H1 (cell line): Measurements from ENCODE around the gene FMNL1. TPM values are rescaled to one million over a fixed set of nuclear protein-coding genes. Genes with fewer than 3 reads are reported as not detected.

Experiments used
- CTCF ChIA-PET: fragments of 300-600 bp; sonication (Branson Sonifier 250); formaldehyde crosslinking; loops from one replicate; lab custom pipeline; 2021; ENCODE audit not compliant: partially characterized antibody; lab: Charles Lee
- POLR2A ChIA-PET: fragments of 300-600 bp; sonication (Branson Sonifier 250); formaldehyde crosslinking; loops from one replicate; lab custom pipeline; 2021; ENCODE audit warnings: inconsistent platforms; ENCODE audit not compliant: partially characterized antibody; lab: Charles Lee
- DNase-seq, 2 experiments: peaks; one replicate each; pipeline versions ENCODE4 v3.0.0 to v3.0.0-alpha.2; 2010 to 2022; ENCODE audit warnings: low spot score in 2 of 2, low read depth in 1 of 2, mixed read lengths in 1 of 2
- FAIRE-seq: peaks from 2 replicates; lab custom pipeline; 2011; peaks lifted over from hg19 to GRCh38; lab: Jason Lieb, UNC
- H2AFZ ChIP-seq: 2 replicates; pipeline ENCODE4 v1.8.1; 2012; ENCODE audit warnings: low read length, inconsistent platforms
- H2AK5ac ChIP-seq: 2 replicates; pipeline ENCODE4 v1.6.1; 2013; ENCODE audit warnings: low read depth, low read length
- H2BK120ac ChIP-seq: replicated peaks from 2 replicates; pipeline ENCODE3; 2013; ENCODE audit warnings: low read depth, low read length, inconsistent platforms
- H2BK12ac ChIP-seq: 2 replicates; pipeline ENCODE4 v1.6.1; 2013; ENCODE audit warnings: low read depth, low read length
- H2BK15ac ChIP-seq: 2 replicates; pipeline ENCODE4 v1.6.1; 2013; ENCODE audit warnings: low read length
- H2BK20ac ChIP-seq: 2 replicates; pipeline ENCODE4 v1.6.1; 2013; ENCODE audit warnings: low read length
- H2BK5ac ChIP-seq: 2 replicates; pipeline ENCODE4 v1.6.1; 2013; ENCODE audit warnings: low read depth, low read length
- H3K14ac ChIP-seq: 2 replicates; pipeline ENCODE4 v1.6.1; 2013; ENCODE audit warnings: inconsistent platforms; ENCODE audit not compliant: insufficient read length
- H3K18ac ChIP-seq: 2 replicates; pipeline ENCODE4 v1.6.1; 2013; ENCODE audit warnings: low read length; ENCODE audit errors: extremely low read depth
- H3K23ac ChIP-seq: 2 replicates; pipeline ENCODE4 v1.6.1; 2013; ENCODE audit warnings: inconsistent platforms; ENCODE audit not compliant: insufficient read length
- H3K23me2 ChIP-seq: 2 replicates; pipeline ENCODE4 v1.6.1; 2013; ENCODE audit warnings: low read depth, low read length
- H3K27ac ChIP-seq: 2 replicates; pipeline ENCODE4 v1.6.1; 2011; ENCODE audit warnings: low read depth, low read length, inconsistent platforms
- H3K27me3 ChIP-seq, 4 experiments: replicated peaks in 1 of 4; 1 replicate in 1 of 4; 2 replicates in 3 of 4; pipeline versions ENCODE4 v1.6.1 to v1.8.1; 2011 to 2013; ENCODE audit warnings: low read length in 3 of 4, mild to moderate bottlenecking in 3 of 4, inconsistent platforms in 2 of 4, mixed read lengths in 2 of 4, moderate library complexity in 1 of 4; ENCODE audit not compliant: control insufficient read depth in 3 of 4, insufficient read depth in 3 of 4; ENCODE audit errors: extremely low read depth in 1 of 4
- H3K36me3 ChIP-seq, 4 experiments: 2 replicates each; pipeline versions ENCODE4 v1.6.1 to v1.8.1; 2011 to 2013; ENCODE audit warnings: mild to moderate bottlenecking in 4 of 4, low read length in 3 of 4, moderate library complexity in 2 of 4, control low read depth in 1 of 4, inconsistent platforms in 1 of 4; ENCODE audit not compliant: insufficient read depth in 4 of 4, control insufficient read depth in 2 of 4
- H3K4ac ChIP-seq: replicated peaks from 2 replicates; pipeline ENCODE3; 2013; ENCODE audit warnings: low read length, low read depth, mixed read lengths, inconsistent platforms; ENCODE audit not compliant: insufficient read length
- H3K4me1 ChIP-seq, 4 experiments: replicated peaks in 1 of 4; 1 replicate in 1 of 4; 2 replicates in 3 of 4; pipeline versions ENCODE4 v1.6.1 to v1.8.1; 2011 to 2013; ENCODE audit warnings: low read length in 3 of 4, inconsistent platforms in 2 of 4, mixed read lengths in 1 of 4; ENCODE audit not compliant: insufficient read depth in 4 of 4, control insufficient read depth in 3 of 4
- H3K4me2 ChIP-seq, 2 experiments: 2 replicates each; pipeline versions ENCODE4 v1.6.1 to v1.8.1; 2011 to 2013; ENCODE audit warnings: low read depth in 2 of 2, low read length in 2 of 2, control low read depth in 1 of 2, inconsistent platforms in 1 of 2, mild to moderate bottlenecking in 1 of 2; ENCODE audit not compliant: insufficient read depth in 1 of 2
- H3K4me3 ChIP-seq, 4 experiments: fragments of 200-600, 300-600 bp in 1 of 4; sonication (generic), shearing (Covaris generic), sonication (Bioruptor Twin) in 1 of 4; 2 replicates each; pipeline versions ENCODE4 v1.5.1 to v1.8.1; 2011 to 2016; ENCODE audit warnings: low read length in 4 of 4, low read depth in 3 of 4, control low read depth in 2 of 4, inconsistent platforms in 2 of 4, mild to moderate bottlenecking in 2 of 4, mixed read lengths in 1 of 4, moderate library complexity in 1 of 4; ENCODE audit not compliant: insufficient read depth in 2 of 4; ENCODE audit errors: extremely low read depth in 1 of 4
- H3K56ac ChIP-seq: replicated peaks from 2 replicates; pipeline ENCODE3; 2013; ENCODE audit warnings: low read depth, mild to moderate bottlenecking, mixed read lengths, low read length, inconsistent platforms; ENCODE audit not compliant: insufficient read length
- H3K79me1 ChIP-seq: 2 replicates; pipeline ENCODE4 v1.6.1; 2013; ENCODE audit warnings: low read depth, low read length, control low read depth
- H3K79me2 ChIP-seq, 2 experiments: 2 replicates each; pipeline versions ENCODE4 v1.6.1 to v1.8.1; 2012 to 2013; ENCODE audit warnings: low read length in 2 of 2, mild to moderate bottlenecking in 2 of 2, inconsistent platforms in 1 of 2; ENCODE audit not compliant: insufficient read depth in 2 of 2, control insufficient read depth in 1 of 2
- H3K9ac ChIP-seq, 4 experiments: replicated peaks in 1 of 4; 1 replicate in 1 of 4; 2 replicates in 3 of 4; pipeline versions ENCODE4 v1.6.1 to v1.8.1; 2011 to 2013; ENCODE audit warnings: low read depth in 3 of 4, low read length in 3 of 4, control low read depth in 2 of 4, mild to moderate bottlenecking in 2 of 4, moderate library complexity in 2 of 4, inconsistent platforms in 1 of 4; ENCODE audit errors: extremely low read depth in 1 of 4
- H3K9me3 ChIP-seq, 2 experiments: 2 replicates each; pipeline versions ENCODE4 v1.6.1 to v1.8.1; 2012 to 2013; ENCODE audit warnings: mild to moderate bottlenecking in 2 of 2, moderate library complexity in 2 of 2, control low read depth in 1 of 2, inconsistent platforms in 1 of 2, low read depth in 1 of 2, low read length in 1 of 2, mixed read lengths in 1 of 2; ENCODE audit not compliant: insufficient read depth in 2 of 2
- H4K20me1 ChIP-seq, 2 experiments: replicated peaks in 1 of 2; 2 replicates each; pipeline versions ENCODE3 to v1.8.1; 2011 to 2013; ENCODE audit warnings: inconsistent platforms in 2 of 2, low read length in 2 of 2, mild to moderate bottlenecking in 1 of 2; ENCODE audit not compliant: insufficient read depth in 2 of 2, control insufficient read depth in 1 of 2
- H4K5ac ChIP-seq: 2 replicates; pipeline ENCODE4 v1.6.1; 2013; ENCODE audit warnings: low read length, low read depth, mixed read lengths, inconsistent platforms; ENCODE audit not compliant: insufficient read length
- H4K8ac ChIP-seq: 2 replicates; pipeline ENCODE4 v1.8.0; 2013; ENCODE audit warnings: mild to moderate bottlenecking, moderate library complexity, low read length, inconsistent platforms; ENCODE audit not compliant: insufficient read depth; ENCODE audit errors: extremely low read depth
- H4K91ac ChIP-seq: replicated peaks from 2 replicates; pipeline ENCODE3; 2013; ENCODE audit warnings: low read length, mixed read lengths, inconsistent platforms; ENCODE audit not compliant: insufficient read length
- CBX8 ChIP-seq: fragments of 300-800, 300-1000 bp; sonication (generic); IDR thresholded peaks from 2 replicates; pipeline ENCODE4 v1.7.1; 2016; ENCODE audit warnings: low read depth, low read length, borderline replicate concordance
- E2F6 ChIP-seq: IDR thresholded peaks from 2 replicates; pipeline ENCODE4 v1.6.1; 2012; ENCODE audit warnings: inconsistent platforms
- JUN ChIP-seq: IDR thresholded peaks from 2 replicates; pipeline ENCODE4 v1.6.1; 2011; ENCODE audit warnings: low read depth, mild to moderate bottlenecking, improper control_type of control experiment, low read length
- SUZ12 ChIP-seq: fragments of 200-600 bp; sonication (generic); IDR thresholded peaks from 2 replicates; pipeline ENCODE4 v1.6.1; 2012; ENCODE audit warnings: mild to moderate bottlenecking, inconsistent platforms, low read length, moderate library complexity, mixed read lengths
- TAF1 ChIP-seq: IDR thresholded peaks from 2 replicates; pipeline ENCODE4 v1.6.1; 2011; ENCODE audit warnings: mild to moderate bottlenecking, low read depth, low read length
- TBP ChIP-seq: IDR thresholded peaks from 2 replicates; pipeline ENCODE4 v1.6.1; 2011; ENCODE audit warnings: low read depth, low read length, improper control_type of control experiment
- USF2 ChIP-seq: IDR thresholded peaks from 2 replicates; pipeline ENCODE4 v1.6.1; 2011; ENCODE audit warnings: low read length, improper control_type of control experiment
- WGBS, 2 experiments: shearing (Covaris generic) in 1 of 2; methylation state at CpG; one replicate each; pipeline versions ENCODE4 v1.1.6 to v1.1.7; 2013 to 2015; ENCODE audit warnings: low lambda C conversion rate in 2 of 2, mixed read lengths in 2 of 2, inconsistent platforms in 1 of 2, low coverage in 1 of 2, missing lambda C conversion rate in 1 of 2; ENCODE audit not compliant: insufficient replicate concordance in 2 of 2, insufficient coverage in 1 of 2, insufficient read length in 1 of 2; ENCODE audit errors: extremely low coverage in 1 of 2, missing lambda C conversion rate in 1 of 2; 5-methylcytosine and 5-hydroxymethylcytosine counted together
- polyA plus RNA-seq, 7 experiments: library from polyadenylated mRNA; depleted of rRNA in 3 of 7; stranded (reverse) in 5 of 7; unstranded in 2 of 7; fragments of >200 nt in 5 of 7; fragments of 200-250 nt in 2 of 7; gene quantifications; 1 replicate in 5 of 7; 2 replicates in 1 of 7; 4 replicates in 1 of 7; pipeline versions ENCODE4 v1.2.1 to v1.2.3, GENCODE V29; 2011 to 2013; ENCODE audit warnings: missing spikeins in 2 of 7, mixed read lengths in 2 of 7
- total RNA-seq: library from RNA; stranded (reverse); fragmentation: NEBNext Ultra II Directional; extraction: Animal tissue kit (Norgen Biotek cat#: 25700); gene quantifications from 2 replicates; pipeline ENCODE4 v1.2.1, GENCODE V29; 2021

The FMNL1 gene
- total and polyA plus RNA-seq, 2 of the 8 experiments (the other 6 are each of a cell fraction or from before 2014, with no cell fraction given): 2.5 to 8.6 TPM

GRCh38 chr17:45260204-45260783, 38.6 kb downstream of the FMNL1 start:
- POLR2A ChIA-PET: interaction anchor here (0.9 to 6.2 kb wide), 4 partner anchors 9 to 135 kb away, joined by 3 to 43 read pairs (median 4); partner anchors contain the start of gene HEXIM1
- H3K9ac ChIP-seq: no peak overlapping the region
- H4K20me1 ChIP-seq: no peaks in the 10 kb centered on the region
- TF ChIP-seq JUN (no peak), SUZ12 (no peak), TAF1 (no peak), CBX8 (no peak), TBP (no peak), E2F6 (no peak), USF2 (no peak)

More at GRCh38 chr17:45260204-45260783, 38.6 kb downstream of the FMNL1 start:
- H2BK20ac ChIP-seq: no peak overlapping the region
- no peak overlapping the region for H3K18ac ChIP-seq
- FAIRE-seq: no peak
- no peak for DNase-seq
- H4K8ac ChIP-seq: no peak overlapping the region; the same call in 1 of the 2 replicates
- H3K79me2 ChIP-seq: no peaks in the 10 kb centered on the region
- no peak overlapping the region for H3K4me2 ChIP-seq
- H2BK12ac ChIP-seq: no peak overlapping the region
- H2BK15ac ChIP-seq: peak overlapping the region; percentile 81; the same call in 1 of the 2 replicates
- no peaks in the 10 kb centered on the region for H3K79me1 ChIP-seq
- peaks cover 4 to 19% (median 13%) of the 10 kb centered on the region in 4 experiments for H3K4me1 ChIP-seq
- WGBS, 2 experiments: 81 to 100% methylated on average over 1 to 7 of the region's 7 CpGs
- H2BK120ac ChIP-seq: no peak overlapping the region
- CTCF ChIA-PET: interaction anchor here (0.6 to 21.3 kb wide), 13 partner anchors 8 to 139 kb away, joined by 3 to 362 read pairs (median 4); partner anchors contain the start of genes ACBD4 and FMNL1
- no peak overlapping the region for H3K23ac ChIP-seq
- peak overlapping the region; percentile 82; the same call in 1 of the 2 replicates for H2AK5ac ChIP-seq
- H3K14ac ChIP-seq: no peak overlapping the region
- H4K5ac ChIP-seq: no peak overlapping the region
- H3K9me3 ChIP-seq: no peaks in the 10 kb centered on the region
- H2AFZ ChIP-seq: no peak overlapping the region
- H3K4me3 ChIP-seq: no peak overlapping the region
- H4K91ac ChIP-seq: no peak overlapping the region
- H3K27ac ChIP-seq: no peak overlapping the region
- H3K56ac ChIP-seq: no peak overlapping the region
- H3K27me3 ChIP-seq: peaks cover 0 to 5% (median 2%) of the 10 kb centered on the region in 4 experiments; a peak in 3 of 7 replicates
- no peak overlapping the region for H2BK5ac ChIP-seq
- peaks cover 6% of the 10 kb centered on the region for H3K23me2 ChIP-seq
- peaks cover 0 to 4% (median 1%) of the 10 kb centered on the region in 4 experiments; a peak in 2 of 8 replicates for H3K36me3 ChIP-seq
- no peak overlapping the region for H3K4ac ChIP-seq
